ENCODE results near the gene RBMS1.
"Not testable (repeated sequence)": the region's sequence is repeated elsewhere in the genome, so short reads cannot be mapped to it uniquely, and the experiment has no call there.

RBMS1 gene

DNA sequence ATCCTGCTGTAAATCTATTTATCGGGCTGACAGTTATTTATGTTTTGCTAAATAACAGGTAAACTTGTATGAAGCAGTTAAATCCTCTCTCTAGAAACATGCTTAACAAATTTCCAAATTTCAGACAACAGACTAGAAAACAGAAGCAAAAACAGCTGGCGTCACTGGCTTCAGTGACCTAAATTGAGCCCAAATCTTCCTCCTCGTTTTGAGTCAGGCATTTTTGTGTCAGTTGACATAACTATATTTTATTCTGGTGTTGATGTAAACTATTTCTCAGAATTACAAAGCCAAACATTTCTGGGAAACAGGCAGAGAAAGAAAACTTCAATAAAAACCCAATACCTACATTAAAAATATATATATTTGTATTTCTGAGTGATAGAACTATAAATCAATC is 21.7 kb downstream of the RBMS1 start:
- DNase-seq (ENCODE audit: low read depth): no peak

DNA sequence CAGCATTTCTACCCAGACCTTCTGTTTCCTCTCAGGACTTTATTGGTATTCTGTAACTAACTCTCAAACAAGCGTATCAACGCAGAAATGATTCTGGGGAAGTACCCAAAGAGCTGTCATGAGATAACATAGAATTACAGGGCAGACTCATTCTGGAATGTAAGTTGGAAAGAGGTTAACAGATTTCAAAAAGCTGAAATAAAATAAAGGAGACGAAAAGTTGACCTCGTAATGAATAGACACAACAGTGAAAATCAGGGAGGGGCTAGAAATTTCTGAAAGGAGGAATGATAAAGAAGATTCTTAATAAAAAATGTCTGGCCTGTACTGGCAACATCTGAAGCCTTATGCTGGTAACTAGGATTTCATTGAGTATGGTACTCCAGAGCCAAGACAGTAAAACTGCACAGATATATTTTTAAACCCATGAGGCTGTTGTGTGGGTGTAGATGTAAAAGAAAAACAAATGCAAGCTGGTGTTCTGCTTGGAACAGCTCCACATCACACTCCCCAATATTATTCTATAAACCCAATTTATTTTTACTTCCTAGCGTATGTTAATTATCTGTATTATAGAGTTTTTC is 23.9 kb downstream of the RBMS1 start:
- DNase-seq (ENCODE audit: low read depth): no peak

DNA sequence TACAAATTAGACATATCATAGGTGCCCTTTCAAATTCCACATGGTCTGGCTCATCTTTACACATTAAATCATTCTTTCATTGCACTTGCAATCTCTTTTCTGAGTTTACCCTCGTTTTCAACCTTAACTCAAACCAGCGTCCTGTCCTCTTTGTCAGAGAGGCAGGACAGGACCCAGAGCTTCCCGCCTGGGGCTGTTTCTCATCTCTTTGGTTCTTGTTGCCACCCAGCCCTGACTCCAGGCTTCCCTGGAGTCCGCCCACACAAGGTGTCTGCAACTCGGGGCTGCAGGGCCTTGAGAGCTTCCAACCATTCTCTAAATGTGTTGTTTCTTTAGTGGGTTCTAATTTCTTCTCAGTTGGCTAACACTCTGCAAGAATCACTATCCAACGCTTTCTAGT is 24.4 kb downstream of the RBMS1 start:
- no peak for DNase-seq (ENCODE audit: low read depth)

DNA sequence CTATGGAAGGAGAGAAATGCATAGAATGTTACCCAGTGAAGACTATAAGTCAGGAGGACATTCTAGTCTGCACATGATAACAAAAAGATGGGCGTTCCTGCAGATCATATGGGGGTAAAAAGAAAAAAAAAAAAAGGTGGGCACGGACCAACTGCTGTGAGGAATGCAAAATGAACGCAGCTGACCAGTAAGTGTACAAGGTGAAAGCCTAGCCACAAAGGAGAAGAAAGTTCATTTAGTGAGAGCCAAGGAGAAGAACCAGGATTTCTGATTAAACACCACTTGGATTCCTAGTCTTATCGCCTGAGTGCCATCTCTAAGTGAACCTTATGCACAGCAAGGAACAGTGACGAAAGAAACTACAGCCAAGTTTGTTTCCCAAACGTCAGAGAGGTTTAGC is 26.5 kb downstream of the RBMS1 start:
- DNase-seq (ENCODE audit: low read depth): no peak

DNA sequence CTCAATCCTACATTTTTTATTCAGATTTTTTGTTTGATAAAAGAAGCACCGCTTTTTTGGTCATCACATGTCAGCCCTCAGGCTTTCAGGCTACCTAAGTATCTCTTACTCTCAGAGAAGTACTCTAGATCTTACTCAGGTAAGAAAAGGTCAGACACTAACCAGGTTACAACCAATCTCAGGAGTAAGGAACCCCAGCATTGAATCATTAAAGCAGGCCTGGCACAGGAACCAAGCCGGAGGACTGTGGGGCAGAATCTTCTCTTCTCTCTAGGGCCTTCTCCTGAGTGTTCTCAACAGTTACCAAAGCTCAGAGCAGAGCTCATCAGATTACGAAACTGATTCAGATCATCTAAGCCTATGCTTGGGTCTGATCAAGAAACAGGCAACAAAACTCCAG is 28.2 kb downstream of the RBMS1 start:
- DNase-seq (ENCODE audit: low read depth): no peak

DNA sequence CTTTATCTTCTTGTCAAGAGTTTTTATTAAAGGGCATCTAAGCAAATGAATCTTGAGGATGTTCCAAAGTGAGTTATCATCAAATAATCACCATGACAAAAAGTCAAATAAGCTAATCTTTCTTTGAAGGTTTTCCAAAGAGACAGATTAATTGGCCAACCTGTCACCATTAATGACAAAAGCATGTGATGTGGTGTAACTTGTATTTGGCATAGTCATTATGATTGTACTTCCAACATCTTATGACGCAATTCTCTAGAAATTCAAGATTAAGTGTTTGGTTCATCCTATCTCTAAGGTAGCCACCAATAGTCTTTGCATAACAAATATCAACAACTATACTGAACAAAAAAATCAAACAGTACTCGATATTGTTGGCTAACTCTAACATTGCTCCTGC is 28.6 kb downstream of the RBMS1 start:
- DNase-seq (ENCODE audit: low read depth): no peak

DNA sequence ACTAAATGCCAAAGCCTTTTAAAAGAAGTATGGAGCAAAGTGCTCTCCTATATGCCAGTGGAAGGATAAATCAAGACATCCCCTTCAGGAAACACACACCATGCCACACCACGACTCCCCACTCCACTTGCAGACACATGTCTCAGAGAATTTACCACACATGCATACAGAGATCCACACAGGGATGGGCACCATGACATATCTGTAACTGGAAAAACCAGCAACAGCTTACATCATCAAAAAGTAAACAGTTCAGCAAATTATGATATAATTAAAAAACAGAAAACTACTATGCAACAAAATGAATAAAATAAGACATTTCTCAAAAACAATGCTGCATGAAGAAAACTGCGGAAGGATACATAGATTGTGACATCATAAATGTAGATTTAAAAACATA is 29.6 kb downstream of the RBMS1 start:
- DNase-seq (ENCODE audit: low read depth): no peak

DNA sequence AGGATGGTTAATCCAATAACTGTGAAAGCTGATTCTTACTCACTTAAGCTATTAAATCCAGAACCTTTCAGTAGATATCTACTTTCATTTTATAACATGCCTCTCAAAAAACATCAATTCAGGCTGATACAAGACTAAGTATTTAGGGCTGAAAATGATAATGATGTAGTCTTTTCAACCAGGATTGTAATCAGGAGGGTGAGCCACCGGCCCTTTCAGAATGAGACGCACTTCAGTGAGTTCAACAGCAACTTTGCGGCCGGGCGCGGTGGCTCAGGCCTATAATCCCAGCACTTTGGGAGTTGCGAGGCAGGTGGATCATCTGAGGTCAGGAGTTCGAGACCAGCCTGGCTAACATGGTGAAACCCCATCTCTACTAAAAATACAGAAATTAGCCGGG is 30.4 kb downstream of the RBMS1 start:
- DNase-seq (ENCODE audit: low read depth): no peak

DNA sequence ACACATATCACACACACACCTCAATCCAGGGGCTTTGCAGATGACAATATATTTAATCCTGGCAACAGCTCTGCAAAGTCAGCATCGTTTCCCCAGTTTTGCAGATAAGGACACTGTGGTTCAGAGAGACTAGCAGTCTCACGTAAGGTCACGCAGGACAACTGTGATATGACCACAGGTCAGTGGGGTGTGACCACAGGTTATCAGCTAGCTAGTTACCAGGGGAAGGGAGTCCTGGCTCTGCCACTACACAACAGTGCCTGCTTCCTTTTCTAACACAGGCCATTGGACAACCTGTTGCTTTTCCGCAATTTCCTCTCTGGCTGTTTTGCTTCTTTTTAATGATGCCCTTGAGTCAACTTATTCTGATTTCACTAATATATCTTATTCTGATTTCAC is 33.3 kb downstream of the RBMS1 start:
- DNase-seq (ENCODE audit: low read depth): no peak

DNA sequence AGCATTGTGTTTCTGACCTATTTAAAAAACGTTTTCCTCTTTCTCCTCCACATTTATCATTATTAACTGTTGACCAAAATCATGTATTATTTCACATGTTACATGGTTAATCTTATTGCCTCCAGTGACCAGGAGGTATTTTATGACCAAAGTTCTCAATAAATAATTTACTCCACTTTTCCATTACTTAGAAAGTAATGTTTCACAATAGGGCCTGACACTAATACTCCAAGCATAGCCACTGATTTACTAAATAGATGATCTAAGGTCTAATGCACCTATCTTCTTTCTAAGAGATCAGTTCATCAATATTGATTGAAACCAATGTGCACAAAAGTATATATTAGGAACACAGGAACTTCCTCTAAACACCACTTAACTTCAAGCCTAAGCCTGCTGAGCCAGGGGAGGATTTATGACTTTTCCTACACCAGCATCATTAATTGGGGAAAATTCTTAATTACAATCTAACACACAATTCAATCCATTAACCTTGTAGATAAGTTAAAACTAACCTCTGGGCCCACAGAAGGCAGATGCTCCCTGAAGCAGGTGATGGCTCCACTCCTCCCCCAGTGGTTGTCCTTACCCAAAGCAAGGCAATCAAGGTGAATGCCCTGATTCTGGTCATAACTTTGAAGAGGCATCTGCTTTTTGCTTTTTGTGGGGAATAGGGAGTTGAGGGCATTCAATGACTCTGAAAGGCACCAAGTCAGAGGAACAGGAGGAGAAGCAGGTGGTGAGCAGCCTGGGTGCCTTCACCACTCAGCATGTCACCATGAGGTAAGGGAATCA is 33.9 kb downstream of the RBMS1 start:
- DNase-seq (ENCODE audit: low read depth): no peak

DNA sequence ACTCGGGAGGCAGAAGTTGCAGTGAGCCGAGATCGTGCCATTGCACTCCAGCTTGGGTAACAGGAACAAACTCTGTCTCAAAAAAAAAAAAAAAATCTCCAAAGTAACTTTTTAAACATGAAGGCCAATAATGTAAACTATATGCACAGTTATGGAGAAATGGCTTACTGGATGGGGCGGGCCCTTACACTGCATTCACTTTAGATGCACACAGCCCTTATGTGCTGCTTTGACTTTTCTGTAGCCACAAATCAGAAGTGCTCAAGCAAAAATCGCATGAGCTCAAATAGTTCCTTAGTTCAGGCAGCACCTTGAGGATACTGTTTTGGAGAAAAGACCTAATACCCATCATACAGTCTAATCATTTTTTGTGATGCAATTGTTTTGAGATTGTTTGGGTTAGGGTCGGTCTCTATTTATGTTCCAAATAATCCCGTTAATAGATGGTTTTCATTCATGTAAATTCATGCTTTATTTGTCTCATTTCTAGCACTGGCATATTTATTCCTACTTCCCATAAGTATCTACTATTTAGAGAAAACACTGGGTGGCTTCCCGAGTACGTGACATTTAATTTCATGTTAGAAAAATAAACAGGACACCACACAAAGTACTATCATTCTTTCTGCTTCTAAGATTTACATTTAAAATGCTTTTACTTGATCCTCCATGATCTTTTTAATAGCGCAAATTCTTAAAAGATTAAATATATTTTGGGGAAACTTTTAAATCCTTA is 34.7 kb downstream of the RBMS1 start:
- no peak for DNase-seq (ENCODE audit: low read depth)

DNA sequence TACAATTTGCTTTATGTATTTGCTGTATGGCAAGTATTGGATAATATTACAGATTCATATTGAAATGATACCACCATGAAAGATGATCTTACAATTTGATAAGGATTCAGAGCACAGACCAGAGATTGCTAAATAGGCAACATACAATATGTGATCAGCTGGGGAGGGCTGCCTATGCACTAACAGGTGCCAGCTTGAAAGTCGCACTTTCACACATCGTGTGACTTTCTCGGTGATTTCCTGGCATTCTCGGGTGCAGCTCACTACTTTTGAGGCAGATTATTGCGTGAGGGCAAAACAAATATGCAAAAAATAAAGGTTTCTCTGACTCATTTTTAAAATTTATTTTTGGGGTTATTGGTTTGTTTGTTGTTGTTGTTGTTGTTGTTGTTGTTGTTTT is 36.0 kb downstream of the RBMS1 start:
- no peak for DNase-seq (ENCODE audit: low read depth)

DNA sequence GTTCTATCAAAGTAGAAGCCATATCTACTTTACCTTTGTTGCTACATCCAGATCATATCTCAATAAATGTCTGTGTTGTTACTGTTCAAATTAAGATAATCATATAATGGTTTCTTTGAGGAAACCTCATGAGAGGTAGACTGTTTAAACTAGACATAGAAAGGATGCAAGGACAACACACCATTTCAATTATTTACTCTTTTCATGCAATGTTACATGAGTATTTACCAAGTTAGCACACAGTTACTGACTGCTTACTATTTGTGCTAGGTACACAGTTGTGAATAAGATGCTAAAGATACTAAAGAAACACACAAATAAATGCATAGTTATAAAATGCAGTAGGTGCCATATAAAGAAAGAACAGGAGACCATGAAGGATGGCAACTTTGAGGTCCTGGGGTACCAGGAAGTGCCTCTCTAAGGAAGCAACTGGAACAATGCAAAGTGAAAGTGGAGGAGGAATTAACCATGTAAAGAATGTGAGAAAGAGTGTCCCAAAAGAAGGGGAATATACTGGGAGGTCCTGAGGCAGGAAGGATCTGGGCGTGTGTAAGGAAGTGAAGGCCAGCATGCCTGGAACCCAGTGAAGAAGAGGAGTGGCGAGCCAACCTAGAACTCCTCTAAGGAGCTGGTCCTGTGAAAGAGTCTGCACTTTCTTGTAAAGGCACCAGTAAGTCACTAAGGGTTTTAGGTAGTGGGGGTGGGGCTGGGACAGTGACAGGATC is 39.4 kb downstream of the RBMS1 start:
- no peak for DNase-seq (ENCODE audit: low read depth)

DNA sequence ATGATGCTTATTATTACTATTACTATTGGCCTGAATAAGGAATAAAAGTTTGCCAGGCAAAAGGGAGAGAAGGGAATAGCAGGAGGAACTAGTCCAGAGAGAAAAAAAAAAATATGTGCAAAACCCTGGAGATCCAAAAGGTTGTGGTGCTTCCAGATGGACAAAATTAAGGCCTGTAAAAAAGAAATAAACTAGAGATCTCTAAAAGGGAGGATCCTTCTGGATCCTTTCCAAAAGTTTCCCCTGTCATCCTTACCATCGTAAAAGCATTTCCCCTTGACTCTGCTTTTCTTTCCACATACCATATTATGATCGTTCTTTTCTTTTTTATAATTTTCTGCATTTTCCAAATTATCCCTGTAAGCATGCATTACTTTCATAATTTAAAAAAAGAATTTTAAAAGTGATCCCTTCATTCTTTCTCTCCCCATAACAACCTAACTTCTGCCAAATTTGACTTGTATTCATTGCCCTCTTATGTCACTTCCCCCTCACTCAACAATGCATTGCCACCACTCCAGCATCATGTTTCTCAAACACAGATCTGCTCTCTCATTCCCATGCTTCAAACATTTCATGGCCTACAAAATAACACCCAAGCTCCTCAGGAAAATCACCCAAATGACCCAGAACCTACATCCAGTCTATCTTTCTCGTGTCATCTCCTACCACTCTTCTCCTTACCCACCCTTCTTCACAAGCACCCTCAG is 40.3 kb downstream of the RBMS1 start:
- DNase-seq (ENCODE audit: low read depth): no peak

DNA sequence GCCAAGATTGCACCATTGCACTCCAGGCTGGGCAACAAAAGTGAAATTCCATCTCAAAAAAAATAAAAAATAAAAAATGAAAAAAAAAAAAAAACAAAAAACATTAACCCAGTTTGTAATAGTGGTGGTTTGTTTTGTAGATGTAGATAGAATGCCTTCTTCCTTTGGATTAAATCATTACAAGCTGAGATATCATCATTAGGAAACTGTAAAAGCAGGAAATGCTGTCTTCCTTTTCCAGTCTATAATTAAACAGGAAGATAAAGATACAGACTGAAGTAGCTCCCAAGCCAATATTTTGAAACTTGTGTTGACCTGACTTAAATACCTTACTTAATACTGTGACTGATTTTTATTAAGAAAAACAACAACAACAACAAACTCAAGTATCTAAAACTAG is 43.1 kb downstream of the RBMS1 start:
- DNase-seq (ENCODE audit: low read depth): no peak

DNA sequence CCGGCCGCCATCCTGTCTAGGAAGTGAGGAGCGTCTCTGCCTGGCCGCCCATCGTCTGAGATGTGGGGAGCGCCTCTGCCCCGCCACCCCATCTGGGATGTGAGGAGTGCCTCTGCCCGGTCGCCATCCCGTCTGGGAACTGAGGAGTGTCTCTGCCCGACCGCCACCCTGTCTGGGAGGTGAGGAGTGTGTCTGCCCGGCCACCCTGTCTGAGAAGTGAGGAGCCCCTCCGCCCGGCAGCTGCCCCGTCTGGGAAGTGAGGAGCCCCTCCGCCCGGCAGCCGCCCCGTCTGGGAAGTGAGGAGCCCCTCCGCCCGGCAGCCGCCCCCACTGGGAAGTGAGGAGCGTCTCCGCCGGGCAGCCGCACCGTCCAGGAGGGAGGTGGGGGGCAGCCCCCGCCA is 44.8 kb downstream of the RBMS1 start:
- DNase-seq (ENCODE audit: low read depth): not testable (repeated sequence)

DNA sequence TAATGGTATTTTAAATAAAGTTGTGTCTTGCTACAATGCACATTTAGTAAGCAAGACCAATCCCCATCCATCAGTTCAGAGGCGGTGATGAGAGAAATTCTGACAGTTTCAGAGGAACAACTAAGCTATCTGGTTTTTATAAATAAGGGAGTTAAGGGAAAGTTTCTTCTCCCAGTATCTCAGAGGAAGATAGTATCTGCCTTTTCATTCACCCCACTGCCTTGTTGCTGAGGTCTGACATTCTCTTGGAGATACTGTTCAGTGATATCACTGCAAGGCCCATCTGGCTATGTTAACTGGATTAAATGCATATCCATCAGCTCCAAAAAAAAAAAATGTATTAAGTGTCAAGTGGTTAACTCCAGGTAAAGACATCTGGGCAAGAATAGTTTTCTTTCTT is 47.9 kb downstream of the RBMS1 start:
- DNase-seq (ENCODE audit: low read depth): no peak

DNA sequence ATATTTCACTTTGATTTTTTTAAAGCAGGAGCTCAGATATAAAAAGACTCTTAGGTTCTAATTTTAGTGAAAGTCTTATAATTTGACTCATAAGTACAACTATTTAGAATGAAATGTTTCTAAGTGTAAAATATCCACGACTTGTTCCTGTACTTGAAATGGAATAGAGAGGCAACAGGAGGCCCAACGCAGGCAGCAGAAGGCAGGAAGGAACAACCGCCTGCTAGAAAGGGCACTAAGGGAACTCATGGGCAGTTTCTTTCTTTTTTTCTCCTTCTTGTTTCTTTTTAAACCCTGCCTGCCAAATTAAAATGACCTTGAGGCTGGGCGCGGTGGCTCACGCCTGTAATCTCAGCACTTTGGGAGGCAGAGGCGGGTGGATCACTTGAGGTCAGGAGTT is 51.0 kb downstream of the RBMS1 start:
- no peak for DNase-seq (ENCODE audit: low read depth)

DNA sequence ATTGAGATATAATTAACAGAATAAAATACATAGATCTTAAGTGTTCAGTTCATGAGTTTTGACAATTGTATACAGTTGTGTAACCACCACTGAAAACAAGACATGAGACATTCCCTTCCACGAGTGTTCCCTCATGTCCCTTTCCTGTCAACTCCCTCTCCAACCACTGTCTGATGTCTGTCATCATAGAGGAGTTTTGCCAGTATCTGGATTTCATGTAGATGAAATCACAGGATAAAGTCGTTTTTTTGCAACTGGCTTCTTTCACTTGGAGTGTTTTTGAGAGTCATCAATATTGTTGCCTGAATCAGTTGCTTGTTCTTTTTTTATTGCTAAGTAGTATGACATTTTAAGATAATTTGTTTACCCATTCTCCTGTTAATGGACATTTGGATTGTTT is 52.7 kb downstream of the RBMS1 start:
- no peak for DNase-seq (ENCODE audit: low read depth)

DNA sequence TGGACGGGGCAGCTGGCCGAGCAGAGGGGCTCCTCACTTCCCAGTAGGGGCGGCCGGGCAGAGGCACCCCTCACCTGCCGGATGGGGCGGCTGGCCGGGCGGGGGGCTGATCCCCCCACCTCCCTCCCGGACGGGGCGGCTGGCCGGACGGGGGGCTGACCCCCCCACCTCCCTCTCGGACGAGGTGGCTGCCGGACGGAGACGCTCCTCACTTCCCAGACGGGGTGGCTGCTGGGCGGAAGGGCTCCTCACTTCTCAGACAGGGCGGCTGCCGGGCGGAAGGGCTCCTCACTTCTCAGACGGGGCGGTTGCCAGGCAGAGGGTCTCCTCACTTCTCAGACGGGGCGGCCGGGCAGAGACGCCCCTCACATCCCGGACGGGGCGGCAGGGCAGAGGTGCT is 54.6 kb downstream of the RBMS1 start:
- not testable (repeated sequence) for DNase-seq (ENCODE audit: low read depth)

DNA sequence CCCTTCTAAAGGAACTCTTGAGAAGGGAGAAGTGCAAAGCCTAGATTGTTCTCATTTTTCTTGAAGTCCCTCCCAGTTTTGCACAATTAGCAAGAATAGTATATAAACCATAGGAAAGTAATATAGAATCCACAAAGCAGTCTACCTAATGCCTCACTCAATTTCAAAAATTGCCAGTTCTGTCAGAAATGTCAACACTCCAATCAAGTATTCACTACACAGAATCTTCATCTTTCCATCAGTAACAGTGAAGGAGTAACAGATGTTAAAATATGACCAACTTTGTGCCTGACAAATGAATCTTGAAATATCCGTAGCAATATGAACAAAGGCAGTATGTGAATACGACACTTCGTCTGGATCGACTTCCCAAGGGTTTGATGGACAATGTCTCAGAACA is 56.3 kb downstream of the RBMS1 start:
- no peak for DNase-seq (ENCODE audit: low read depth)

Measured in activated T-cell treated with anti-CD3 and anti-CD28 coated beads for 48 hours (primary cell).